ENCODE measurements around the gene CD38. TPM values are rescaled to one million over a fixed set of nuclear protein-coding genes. Genes with fewer than 3 reads are reported as not detected.

Gene CD38
- total RNA-seq, 1 donor from 2014 or later, result not detected

GRCh38 chr4:15809466-15809865, 31.3 kb downstream of the CD38 start:
- H3K4me1 Mint-ChIP-seq (ENCODE audit: low read depth), result no peaks in the 10 kb centered on the region
- H3K9me3 Mint-ChIP-seq (ENCODE audit: low read depth), result no peaks in the 10 kb centered on the region
- TF ChIP-seq CTCF (IDR thresholded peaks at IDR 0.05), result no peak
- peaks cover 18% of the 10 kb centered on the region for H3K27me3 Mint-ChIP-seq (ENCODE audit: low read depth)
- H3K4me3 Mint-ChIP-seq (ENCODE audit: unreplicated experiment), result no peak overlapping the region
- DNase-seq (ENCODE audit: low spot score), result no peak
- no peaks in the 10 kb centered on the region for H3K36me3 Mint-ChIP-seq (ENCODE audit: low read depth)
- H3K27ac Mint-ChIP-seq (ENCODE audit: unreplicated experiment), result no peak overlapping the region

- Mint-ChIP-seq H3K36me3 (ENCODE audit: low read depth) (no peaks in the 10 kb centered on the region), H3K4me1 (ENCODE audit: low read depth) (no peaks in the 10 kb centered on the region), H3K27ac (ENCODE audit: unreplicated experiment) (no peak overlapping the region), H3K4me3 (ENCODE audit: unreplicated experiment) (no peak overlapping the region), H3K9me3 (ENCODE audit: low read depth) (no peaks in the 10 kb centered on the region), H3K27me3 (ENCODE audit: low read depth) (peaks cover 23% of the 10 kb centered on the region)
- DNase-seq (ENCODE audit: low spot score), result no peak
- no peak for TF ChIP-seq CTCF (IDR thresholded peaks at IDR 0.05)
Measured at GRCh38 chr4:15811703-15812337, 33.7 kb downstream of the CD38 start.

- no peak for TF ChIP-seq CTCF (IDR thresholded peaks at IDR 0.05)
- Mint-ChIP-seq H3K4me1 (ENCODE audit: low read depth) (peaks cover 8% of the 10 kb centered on the region), H3K27me3 (ENCODE audit: low read depth) (peaks cover 7% of the 10 kb centered on the region), H3K27ac (ENCODE audit: unreplicated experiment) (no peak overlapping the region), H3K4me3 (ENCODE audit: unreplicated experiment) (no peak overlapping the region), H3K36me3 (ENCODE audit: low read depth) (no peaks in the 10 kb centered on the region), H3K9me3 (ENCODE audit: low read depth) (peaks cover 22% of the 10 kb centered on the region)
- DNase-seq (ENCODE audit: low spot score), result no peak
Measured at GRCh38 chr4:15832523-15833451, 54.7 kb downstream of the CD38 start.

- H3K9me3 Mint-ChIP-seq (ENCODE audit: low read depth), result peaks cover 22% of the 10 kb centered on the region
- peaks cover 8% of the 10 kb centered on the region for H3K4me1 Mint-ChIP-seq (ENCODE audit: low read depth)
- no peaks in the 10 kb centered on the region for H3K36me3 Mint-ChIP-seq (ENCODE audit: low read depth)
- H3K27me3 Mint-ChIP-seq (ENCODE audit: low read depth), result peaks cover 7% of the 10 kb centered on the region
- no peak overlapping the region for H3K27ac Mint-ChIP-seq (ENCODE audit: unreplicated experiment)
- TF ChIP-seq CTCF (IDR thresholded peaks at IDR 0.05), result no peak
- no peak overlapping the region for H3K4me3 Mint-ChIP-seq (ENCODE audit: unreplicated experiment)
- DNase-seq (ENCODE audit: low spot score), result no peak
Measured at GRCh38 chr4:15833801-15834200, 55.7 kb downstream of the CD38 start.

- H3K27me3 Mint-ChIP-seq (ENCODE audit: low read depth), result peaks cover 5% of the 10 kb centered on the region
- H3K36me3 Mint-ChIP-seq (ENCODE audit: low read depth), result no peaks in the 10 kb centered on the region
- H3K9me3 Mint-ChIP-seq (ENCODE audit: low read depth), result peaks cover 8% of the 10 kb centered on the region
- no peak for TF ChIP-seq CTCF (IDR thresholded peaks at IDR 0.05)
- no peak for DNase-seq (ENCODE audit: low spot score)
- H3K27ac Mint-ChIP-seq (ENCODE audit: unreplicated experiment), result peak overlapping the region; percentile 8
- H3K4me1 Mint-ChIP-seq (ENCODE audit: low read depth), result peaks cover 8% of the 10 kb centered on the region
- no peak overlapping the region for H3K4me3 Mint-ChIP-seq (ENCODE audit: unreplicated experiment)
Measured at GRCh38 chr4:15836362-15836761, 58.2 kb downstream of the CD38 start.
